H7 (cell line): ENCODE data around the gene RIN2. TPM values are rescaled to one million over a fixed set of nuclear protein-coding genes. Genes with fewer than 3 reads are reported as not detected.
"Not testable (repeated sequence)": the region's sequence is repeated elsewhere in the genome, so short reads cannot be mapped to it uniquely, and the experiment has no call there.

Source experiments
- DNase-seq: peaks from one replicate; pipeline ENCODE4 v3.0.0; 2012
- H3K27me3 ChIP-seq: 2 replicates; pipeline ENCODE4 v1.6.0; 2011; ENCODE audit warnings: mild to moderate bottlenecking, low read length; ENCODE audit not compliant: control insufficient read depth, insufficient read depth
- H3K36me3 ChIP-seq: replicated peaks from 2 replicates; pipeline ENCODE4 v1.5.1; 2011; ENCODE audit warnings: low read length; ENCODE audit not compliant: control insufficient read depth, insufficient read depth
- H3K4me3 ChIP-seq: 2 replicates; pipeline ENCODE4 v1.5.1; 2011; ENCODE audit warnings: low read depth, mild to moderate bottlenecking, control low read depth, low read length, moderate library complexity; ENCODE audit not compliant: insufficient read depth
- total RNA-seq: library from RNA; depleted of rRNA; stranded (reverse); fragments of >200 nt; shearing (Covaris generic); gene quantifications from 2 replicates; pipeline ENCODE4 v1.2.3, GENCODE V29; 2014

The RIN2 gene
- total RNA-seq, 1 experiment from 2014 or later, result 2.6 TPM

DNA sequence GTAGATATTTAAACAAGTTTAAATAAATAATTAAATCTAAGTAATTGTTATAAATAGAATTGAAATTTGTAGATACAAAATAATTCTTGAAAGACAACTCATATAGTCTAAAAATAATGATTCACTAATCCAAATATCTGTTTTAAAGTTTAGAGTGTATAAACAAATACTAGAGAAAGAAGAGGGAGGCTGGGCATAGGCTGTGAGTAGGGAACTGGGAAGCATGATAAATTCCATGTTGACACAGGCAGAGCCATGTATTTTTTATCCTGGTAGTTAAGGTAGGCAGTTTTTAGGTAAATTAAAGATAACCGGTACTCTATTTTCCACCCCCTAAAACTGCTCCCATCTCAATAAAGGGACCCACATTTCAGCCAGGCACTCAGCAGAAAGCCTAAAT lies 11.7 kb upstream of the RIN2 start:
- Histone ChIP-seq H3K36me3 (no peaks in the 10 kb centered on the region), H3K4me3 (no peak overlapping the region), H3K27me3 (no peaks in the 10 kb centered on the region; the same call in 1 of the 2 replicates)
- no peak for DNase-seq

DNA sequence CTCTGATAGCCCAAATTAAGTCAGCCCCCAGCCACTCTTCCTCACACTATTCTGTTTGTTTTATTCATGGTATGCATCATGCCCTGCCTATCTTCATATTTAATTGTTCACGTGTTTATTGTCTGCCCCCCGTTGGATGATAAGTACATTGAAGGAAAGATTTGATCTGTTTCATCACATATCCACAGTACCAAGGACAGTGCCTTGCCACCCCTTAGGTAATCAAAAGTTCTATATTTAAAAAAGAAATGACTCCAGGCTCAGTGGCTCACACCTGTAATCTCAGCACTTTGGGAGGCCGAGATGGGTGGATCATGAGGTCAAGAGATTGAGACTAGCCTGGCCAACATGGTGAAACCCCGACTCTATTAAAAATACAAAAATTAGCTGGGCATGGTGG lies 10.2 kb upstream of the RIN2 start:
- DNase-seq, result no peak

GRCh38 chr20:19748681-19749080 lies 9.4 kb upstream of the RIN2 start:
- no peak for DNase-seq
- H3K27me3 ChIP-seq, result no peaks in the 10 kb centered on the region; the same call in 1 of the 2 replicates
- no peaks in the 10 kb centered on the region for H3K36me3 ChIP-seq
- no peak overlapping the region for H3K4me3 ChIP-seq

More for the DNA sequence above, 10.2 kb upstream of the RIN2 start:
- no peaks in the 10 kb centered on the region for H3K36me3 ChIP-seq
- no peaks in the 10 kb centered on the region; the same call in 1 of the 2 replicates for H3K27me3 ChIP-seq
- H3K4me3 ChIP-seq, result no peak overlapping the region

DNA sequence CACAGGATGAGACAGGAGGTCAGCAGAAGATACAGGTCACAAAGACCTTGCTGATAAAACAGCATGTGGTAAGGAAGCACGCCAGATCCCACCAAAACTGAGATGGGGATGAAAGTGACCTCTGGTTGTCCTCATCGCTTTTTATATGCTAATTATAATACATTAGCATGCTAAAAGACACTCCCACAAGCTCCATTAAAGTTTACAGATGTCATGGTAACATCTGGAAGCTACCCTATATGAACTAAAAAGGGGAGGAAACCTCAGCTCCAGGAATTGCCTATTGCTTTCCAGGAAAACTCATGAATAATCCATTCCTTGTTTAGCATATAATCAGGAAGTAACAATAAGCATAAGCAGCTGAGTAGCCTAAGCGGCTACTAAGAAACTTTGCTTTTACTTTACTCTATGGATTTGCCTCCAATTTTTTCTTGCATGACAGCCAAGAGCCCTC lies 8.4 kb upstream of the RIN2 start:
- H3K27me3 ChIP-seq, result no peaks in the 10 kb centered on the region; the same call in 1 of the 2 replicates
- peak; percentile 54 for DNase-seq
- no peak overlapping the region for H3K4me3 ChIP-seq
- no peaks in the 10 kb centered on the region for H3K36me3 ChIP-seq

DNA sequence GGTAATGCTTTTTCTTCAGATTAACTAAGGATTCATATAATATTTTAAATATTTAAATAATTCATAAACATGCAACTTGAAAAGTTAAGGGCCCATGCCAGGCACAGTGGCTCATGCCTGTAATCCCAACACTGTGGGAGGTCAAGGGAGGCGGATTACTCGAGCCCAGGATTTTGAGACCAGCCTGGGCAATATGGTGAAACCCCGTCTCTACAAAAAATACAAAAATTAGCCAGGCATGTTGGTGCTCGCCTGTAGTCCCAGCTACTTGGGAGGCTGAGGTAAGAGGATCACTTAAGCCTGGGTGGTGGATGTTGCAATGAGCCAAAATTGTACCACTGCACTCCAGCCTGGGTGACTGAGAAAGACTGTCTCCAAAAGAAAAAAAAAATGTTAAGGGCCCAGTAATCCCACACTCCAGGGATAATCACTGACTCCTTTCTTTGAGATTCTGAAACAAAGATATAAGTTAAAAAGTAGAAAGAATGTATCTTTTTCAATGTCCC lies 7.9 kb upstream of the RIN2 start:
- no peaks in the 10 kb centered on the region for H3K36me3 ChIP-seq
- DNase-seq, result no peak
- H3K27me3 ChIP-seq, result no peaks in the 10 kb centered on the region; the same call in 1 of the 2 replicates
- no peak overlapping the region for H3K4me3 ChIP-seq

DNA sequence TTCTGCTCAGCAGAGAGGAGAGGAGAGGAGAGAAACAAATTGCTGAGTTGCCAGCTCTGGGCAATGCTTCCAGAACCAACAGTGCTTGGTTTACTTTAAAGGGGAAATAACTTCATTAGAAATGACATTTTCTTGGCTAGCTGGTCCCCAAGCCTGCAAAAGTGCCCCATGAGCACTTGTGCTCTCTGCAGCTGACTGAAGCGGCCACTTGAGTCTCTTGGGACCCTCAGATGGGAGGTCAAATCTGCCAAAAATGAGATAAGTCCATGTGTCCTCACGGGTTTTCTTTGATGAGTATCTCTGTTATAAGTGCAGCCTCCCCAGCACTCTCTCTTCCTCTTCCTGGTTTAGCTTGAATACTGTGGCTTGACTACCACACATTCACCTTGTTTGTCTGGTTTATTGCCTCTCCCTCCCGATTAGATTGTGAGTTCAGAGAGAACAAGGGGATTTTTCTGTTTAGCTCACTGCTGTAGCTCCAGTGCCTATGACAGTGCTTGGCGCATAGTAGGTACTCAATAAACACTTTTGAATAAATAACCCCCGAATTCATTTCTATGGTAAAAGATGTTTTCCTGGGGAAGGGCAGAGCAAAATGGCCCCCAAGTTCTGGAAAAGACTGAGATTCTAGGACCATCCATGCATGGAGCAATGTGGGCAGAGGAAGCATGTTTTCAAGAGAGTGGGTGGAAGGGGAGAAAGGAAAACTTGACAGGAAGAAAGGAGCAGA lies 7.0 kb upstream of the RIN2 start:
- no peaks in the 10 kb centered on the region for H3K36me3 ChIP-seq
- DNase-seq, result no peak
- no peak overlapping the region for H3K4me3 ChIP-seq
- H3K27me3 ChIP-seq, result no peaks in the 10 kb centered on the region; the same call in 1 of the 2 replicates

- H3K4me3 ChIP-seq, H3K36me3 ChIP-seq, DNase-seq, H3K27me3 ChIP-seq: not testable (repeated sequence)
These were observed 3.9 kb upstream of the RIN2 start for GRCh38 chr20:19754201-19754600.

DNA sequence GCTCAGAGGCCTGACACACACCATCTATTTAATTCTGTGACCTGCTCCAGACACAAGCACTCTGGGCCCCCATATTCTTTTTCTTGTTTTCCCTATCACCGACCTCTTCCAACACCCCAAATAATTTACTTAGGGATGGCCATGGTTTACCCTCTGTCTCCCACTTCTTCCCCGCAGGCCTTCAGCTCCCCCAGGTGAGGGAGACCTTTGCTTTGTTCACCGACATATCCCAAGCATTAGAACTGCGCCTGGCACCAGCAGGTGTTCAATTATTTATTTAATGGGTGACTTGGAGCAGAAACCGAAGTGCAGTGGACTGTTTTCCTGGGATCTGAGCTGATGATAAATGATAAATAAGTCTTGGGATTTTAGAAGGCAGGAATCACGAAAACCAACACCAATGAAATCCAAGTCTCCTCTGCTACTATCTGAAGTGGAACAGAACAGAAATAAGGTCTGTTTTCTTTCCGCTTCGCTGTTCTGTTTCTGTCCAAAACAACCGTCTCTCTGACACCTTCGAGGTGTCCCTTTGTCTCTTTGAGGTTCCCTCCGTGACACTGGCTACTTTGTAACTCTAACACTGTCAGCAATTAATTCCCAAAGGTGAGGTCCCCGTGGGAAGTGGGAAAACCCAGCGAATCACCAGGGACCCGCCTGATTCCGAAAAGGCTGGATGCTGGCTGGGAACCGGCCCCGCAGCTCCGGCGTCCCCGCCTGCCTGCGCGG lies 1.1 kb upstream of the RIN2 start:
- H3K27me3 ChIP-seq, result peaks cover 6% of the 10 kb centered on the region
- H3K4me3 ChIP-seq, result peak overlapping the region; percentile 93
- no peak for DNase-seq
- no peaks in the 10 kb centered on the region for H3K36me3 ChIP-seq

- peak overlapping the region; percentile 93 for H3K4me3 ChIP-seq
These were observed 448 bp upstream of the RIN2 start for GRCh38 chr20:19757487-19758132.

DNA sequence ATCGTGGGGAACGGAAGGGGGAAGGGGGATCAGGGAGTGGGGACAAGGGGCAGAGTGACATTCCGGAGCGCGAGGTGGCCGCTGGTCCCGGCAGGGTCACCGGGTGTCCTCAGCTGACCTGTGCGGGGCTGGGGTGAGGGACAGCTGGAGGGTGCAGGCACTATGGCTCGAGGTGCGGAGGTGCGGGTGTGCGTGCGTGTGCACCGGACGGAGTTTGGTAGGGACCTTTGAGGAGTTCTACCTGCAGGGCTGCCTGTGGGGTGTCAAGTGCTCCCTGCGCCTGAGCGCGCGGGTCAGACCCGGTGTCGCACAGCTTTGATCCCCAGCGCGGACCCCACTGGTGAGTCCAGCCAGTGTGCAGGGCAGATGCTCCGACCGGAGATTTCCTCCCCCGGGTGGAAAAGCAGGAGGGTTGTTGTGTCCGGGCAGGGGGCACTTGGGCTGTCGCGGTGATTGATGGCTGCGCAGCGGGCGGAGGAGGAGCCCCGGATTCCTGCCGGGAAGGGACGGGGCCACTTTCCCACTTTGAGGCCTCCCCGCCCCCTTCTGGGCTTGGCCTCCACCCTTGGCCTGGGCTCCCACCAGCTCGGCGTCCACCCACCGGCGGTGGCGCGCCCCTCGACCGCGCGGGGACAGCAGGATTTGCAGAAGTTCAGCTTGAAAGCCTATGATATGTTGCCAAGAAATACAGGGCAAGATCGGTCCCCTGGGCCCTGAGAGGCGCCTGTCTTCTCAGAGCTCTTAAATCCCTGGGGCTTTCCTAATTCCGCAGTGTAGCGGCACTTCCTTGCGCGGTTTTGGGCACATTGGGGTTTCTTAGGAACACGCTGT lies 658 bp downstream of the RIN2 start:
- peak overlapping the region; percentile 93 for H3K4me3 ChIP-seq
- peaks cover 6% of the 10 kb centered on the region for H3K27me3 ChIP-seq
- no peaks in the 10 kb centered on the region for H3K36me3 ChIP-seq
- peak; percentile 88 for DNase-seq

More at GRCh38 chr20:19757487-19758132, 448 bp upstream of the RIN2 start:
- peak; percentile 99 for DNase-seq
- peaks cover 6% of the 10 kb centered on the region for H3K27me3 ChIP-seq
- no peaks in the 10 kb centered on the region for H3K36me3 ChIP-seq

GRCh38 chr20:19760371-19760721 lies 2.3 kb downstream of the RIN2 start:
- Histone ChIP-seq H3K36me3 (no peaks in the 10 kb centered on the region), H3K27me3 (peaks cover 6% of the 10 kb centered on the region), H3K4me3 (no peak overlapping the region)
- no peak for DNase-seq

GRCh38 chr20:19761326-19761725 lies 3.3 kb downstream of the RIN2 start:
- Histone ChIP-seq H3K36me3 (no peaks in the 10 kb centered on the region), H3K4me3 (no peak overlapping the region), H3K27me3 (peaks cover 6% of the 10 kb centered on the region)
- DNase-seq, result no peak

- H3K36me3 ChIP-seq, result no peaks in the 10 kb centered on the region
- no peak for DNase-seq
These were observed 3.8 kb downstream of the RIN2 start for GRCh38 chr20:19761841-19762240.

DNA sequence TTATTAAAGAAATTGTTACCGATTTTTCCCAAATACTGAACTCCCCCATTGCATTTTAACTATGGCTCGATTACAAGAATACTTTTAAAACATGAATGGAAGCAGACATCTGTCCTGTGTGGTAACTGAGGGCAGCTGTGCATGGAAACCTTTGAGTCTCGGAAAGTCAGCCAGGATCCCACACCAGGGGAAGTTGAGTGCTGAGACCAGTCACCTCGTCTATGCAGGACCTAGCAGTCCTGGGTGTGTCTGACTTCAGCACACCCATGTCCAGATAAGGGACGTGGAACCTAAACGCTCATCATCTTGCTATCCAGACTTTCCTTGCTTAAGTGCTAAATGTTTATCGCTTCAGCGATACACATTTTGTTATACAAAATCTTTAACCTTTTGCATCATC lies 6.1 kb downstream of the RIN2 start:
- no peak for DNase-seq
- Histone ChIP-seq H3K36me3 (no peaks in the 10 kb centered on the region), H3K4me3 (no peak overlapping the region), H3K27me3 (no peaks in the 10 kb centered on the region; the same call in 1 of the 2 replicates)

More at GRCh38 chr20:19761841-19762240, 3.8 kb downstream of the RIN2 start:
- H3K4me3 ChIP-seq, result no peak overlapping the region
- H3K27me3 ChIP-seq, result peaks cover 3% of the 10 kb centered on the region
